GM20431 (cell line): ENCODE data around the gene TMEM184B.

Experiments
- in situ Hi-C: fragments of 300-500 bp; cut with MseI, MboI; formaldehyde crosslinking; loops from one replicate; pipeline ENCODE4 v1.15.0; 2020; ENCODE audit warnings: low sequenced_read_pairs; ENCODE audit not compliant: unreplicated experiment

Gene TMEM184B

GRCh38 chr22:38309614-38310517 lies 37.1 kb upstream of the TMEM184B start:
- in situ Hi-C loops: no loop called here

DNA sequence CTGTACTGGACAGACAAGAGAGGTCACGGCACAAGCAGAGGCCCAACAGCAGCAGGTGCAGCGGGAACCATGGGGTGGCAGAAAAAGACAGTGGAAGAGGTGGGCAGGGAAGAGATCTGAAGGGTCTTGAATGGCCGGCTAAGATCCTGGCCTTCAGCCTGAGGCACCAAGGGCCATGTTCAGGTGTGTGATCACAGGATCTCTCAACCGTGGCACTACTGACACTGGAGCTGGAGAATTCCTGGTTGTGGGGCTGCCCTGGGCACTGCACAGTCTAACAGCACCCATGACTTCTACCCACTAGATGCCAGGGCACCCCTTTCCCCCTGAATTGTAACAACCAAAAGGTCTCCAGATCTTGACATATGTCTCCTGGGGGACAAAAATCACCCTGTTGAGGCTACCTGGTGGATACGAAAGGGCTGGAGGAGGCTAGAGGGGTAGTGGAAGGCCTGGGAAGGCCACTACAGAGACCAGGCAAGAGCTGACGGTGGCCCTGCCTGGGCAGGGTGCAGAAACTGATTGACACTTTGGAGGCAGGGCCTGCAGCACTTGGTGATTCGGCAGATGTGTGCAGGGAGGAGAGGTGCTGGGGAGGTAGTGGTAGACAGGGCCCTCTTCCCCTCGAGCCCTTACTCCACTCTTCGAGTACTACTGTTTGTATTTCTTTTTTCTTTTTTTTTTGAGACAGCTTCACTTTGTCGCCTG lies 36.1 kb upstream of the TMEM184B start:
- in situ Hi-C loops: no loop called here

DNA sequence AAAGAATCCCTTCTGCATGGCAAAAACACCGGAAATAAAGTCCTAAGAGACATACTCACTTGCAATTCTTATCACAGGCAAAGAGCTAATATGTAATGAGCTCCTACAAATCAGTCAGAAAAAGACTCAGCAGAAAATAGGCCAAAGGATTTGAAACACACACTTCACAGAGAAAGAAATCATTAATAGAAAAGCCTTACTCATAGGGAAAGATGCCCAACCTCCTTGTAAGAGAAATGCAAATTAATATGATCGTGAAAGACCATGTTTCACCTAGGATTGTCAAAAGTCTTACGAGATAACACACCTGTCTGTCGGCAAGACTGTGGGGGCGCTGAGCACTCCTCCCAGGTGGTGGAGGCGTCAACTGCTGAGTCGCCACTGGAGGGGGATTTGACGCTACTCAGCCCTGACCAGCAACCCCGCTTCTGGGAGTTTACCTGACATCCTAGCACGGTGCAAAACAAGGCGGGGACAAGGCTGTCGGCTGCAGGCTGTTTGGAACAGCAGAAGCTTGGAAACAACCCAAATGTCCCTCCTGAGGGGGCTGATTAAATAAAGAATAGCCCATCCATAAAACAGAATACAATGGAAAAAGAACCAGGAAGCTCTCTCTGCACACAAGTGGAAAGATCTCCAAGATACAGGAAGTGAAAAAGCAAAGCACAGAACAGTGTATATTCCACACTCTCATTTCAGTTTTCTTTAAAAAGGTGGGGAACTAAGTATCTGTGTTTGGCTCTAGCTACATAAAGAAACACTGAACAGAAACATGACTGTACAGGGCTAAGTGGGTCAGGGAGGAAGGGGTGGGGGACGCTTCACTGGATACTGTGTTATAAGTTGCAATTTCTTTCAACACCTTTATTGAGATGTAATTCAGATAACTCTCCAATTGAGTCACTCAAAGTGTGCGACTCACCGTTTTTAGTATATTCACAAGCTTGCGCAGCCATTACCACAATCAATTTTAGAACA lies 33.0 kb upstream of the TMEM184B start:
- in situ Hi-C loops: no loop called here

GRCh38 chr22:38304526-38304925 lies 31.7 kb upstream of the TMEM184B start:
- in situ Hi-C loops: no loop called here

DNA sequence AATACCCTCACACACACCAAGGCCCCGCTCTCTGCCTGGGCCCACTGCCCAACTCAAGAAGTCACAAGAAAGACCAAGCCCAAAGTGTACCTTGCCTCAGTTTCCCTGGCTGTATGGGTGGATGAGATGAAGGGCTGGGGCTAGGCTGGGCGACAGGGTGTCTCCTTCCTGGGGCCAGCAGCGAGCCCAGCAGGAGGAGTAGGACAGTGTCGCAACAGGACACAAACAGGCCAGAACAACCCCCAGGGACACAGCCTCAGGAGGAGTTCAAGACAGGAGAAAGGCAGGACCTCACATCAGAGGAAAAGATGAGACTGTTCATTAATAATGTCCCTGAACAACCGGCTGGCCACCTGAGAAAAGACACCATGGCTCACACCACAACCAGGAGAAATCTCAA lies 31.2 kb upstream of the TMEM184B start:
- in situ Hi-C loops: no loop called here

- in situ Hi-C loops: no loop called here
Observed at GRCh38 chr22:38302906-38303305, 30.1 kb upstream of the TMEM184B start.

DNA sequence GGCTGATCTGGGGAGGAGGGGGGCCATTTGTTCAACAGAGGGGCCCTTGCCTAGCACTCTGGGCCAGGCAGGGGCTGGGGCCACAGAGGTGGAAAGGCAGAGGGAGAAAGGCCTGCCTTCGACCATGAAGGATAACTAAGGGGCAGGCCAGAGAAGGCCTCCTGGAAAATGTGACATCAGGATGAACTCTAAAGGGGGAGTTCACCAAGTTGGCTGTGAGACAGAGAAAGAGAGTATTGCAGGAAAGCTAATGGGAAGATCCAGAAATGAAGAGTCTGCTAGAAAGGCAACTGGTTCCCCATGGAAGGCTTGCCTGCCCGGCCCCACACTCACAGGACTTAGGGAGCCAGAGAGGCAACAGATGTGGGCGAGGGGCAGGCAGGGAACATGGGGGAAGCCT lies 28.1 kb upstream of the TMEM184B start:
- in situ Hi-C loops: no loop called here

DNA sequence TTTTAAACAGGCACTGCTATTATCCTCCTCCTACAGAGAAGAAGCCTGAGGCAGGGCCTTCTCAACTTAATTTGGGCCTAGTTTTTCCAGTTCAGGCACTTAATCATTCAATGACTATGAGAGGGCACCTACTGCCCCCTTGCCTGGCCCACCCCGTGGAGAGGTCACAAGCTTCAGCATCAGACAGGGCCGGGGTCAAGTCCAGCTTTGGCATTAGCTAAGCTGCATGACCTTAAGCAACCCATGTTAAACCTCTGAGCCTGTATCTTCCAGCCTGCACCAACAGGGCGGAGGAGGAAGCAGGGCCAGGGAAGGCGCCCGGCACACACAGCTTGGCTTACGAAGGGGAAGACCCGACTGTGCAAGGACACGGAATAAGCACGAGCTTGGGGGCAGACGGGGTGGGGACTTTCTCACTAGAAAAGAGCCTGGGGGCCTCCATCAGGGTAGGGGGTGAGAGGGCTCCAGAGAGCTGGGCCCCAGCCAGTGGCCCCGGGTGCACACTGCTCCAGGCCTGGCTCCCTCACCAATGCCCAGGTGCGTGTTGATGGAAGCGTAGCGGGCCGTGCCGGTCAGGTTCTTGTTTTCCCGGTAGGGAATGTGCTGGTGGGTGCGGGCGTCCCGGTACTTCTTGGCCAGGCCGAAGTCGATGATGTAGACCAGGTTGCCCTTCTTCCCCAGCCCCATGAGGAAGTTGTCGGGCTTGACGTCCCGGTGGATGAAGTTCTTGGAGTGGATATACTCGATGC lies 27.6 kb upstream of the TMEM184B start:
- in situ Hi-C loops: no loop called here

GRCh38 chr22:38299770-38300102 lies 26.9 kb upstream of the TMEM184B start:
- in situ Hi-C loops: no loop called here

DNA sequence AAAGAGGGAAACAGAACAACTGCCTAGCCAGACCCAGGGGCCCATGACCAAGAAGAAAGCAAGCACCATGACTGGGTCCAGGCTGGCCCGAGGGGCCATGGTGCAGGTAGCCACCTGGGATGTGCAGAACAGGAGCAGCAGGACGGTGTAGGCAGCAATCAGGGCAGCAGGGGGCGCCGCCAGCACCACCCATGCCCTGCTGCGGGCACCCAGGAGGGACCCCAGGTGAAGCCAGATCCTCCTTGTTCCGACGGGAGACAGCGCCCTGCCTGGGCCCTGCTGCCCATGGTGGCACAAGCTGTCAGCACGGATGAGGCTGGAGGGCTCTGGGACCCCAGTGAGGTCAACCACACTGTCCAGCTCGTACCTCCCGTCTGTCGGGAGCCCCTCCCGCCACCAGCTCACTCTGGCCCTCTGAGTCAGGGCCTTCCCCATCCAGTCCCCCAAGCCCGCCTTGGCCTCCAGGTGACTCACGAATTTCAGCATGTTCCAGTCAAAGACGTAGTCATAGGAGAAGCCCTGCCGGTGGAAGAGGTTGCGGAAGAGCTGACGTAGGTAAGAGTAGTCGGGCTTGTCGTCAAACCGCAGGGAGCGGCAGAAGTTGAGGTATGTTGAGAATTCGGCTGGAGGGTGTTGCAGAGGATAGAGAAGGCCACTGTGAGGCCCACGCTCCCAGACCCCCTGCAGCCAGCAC lies 25.6 kb upstream of the TMEM184B start:
- in situ Hi-C loops: no loop called here

- in situ Hi-C loops: no loop called here
Observed at GRCh38 chr22:38296372-38296771, 23.6 kb upstream of the TMEM184B start.

- in situ Hi-C loops: no loop called here
Observed at GRCh38 chr22:38295863-38296262, 23.1 kb upstream of the TMEM184B start.

- in situ Hi-C loops: no loop called here
Observed at GRCh38 chr22:38295339-38295738, 22.5 kb upstream of the TMEM184B start.

DNA sequence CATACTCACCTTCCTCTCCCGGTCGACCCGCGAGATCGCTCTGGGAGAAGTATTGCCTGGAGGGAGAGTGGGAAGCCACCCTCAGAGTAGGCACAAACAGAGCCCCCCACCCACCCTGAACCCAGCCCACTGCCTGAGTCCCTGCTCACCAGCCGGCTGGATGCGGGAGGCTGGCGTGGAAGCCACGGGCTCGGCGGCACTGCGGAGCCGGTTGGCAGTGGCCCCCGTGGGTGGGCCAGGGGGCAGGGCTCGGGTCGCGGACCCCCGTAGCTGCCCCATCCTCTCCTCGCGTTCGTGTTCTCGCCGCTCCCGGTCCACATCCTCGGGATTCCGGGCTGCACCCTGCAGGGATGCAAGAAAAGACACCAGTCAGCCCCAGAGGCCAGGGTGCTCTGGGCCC lies 21.4 kb upstream of the TMEM184B start:
- in situ Hi-C loops: no loop called here

GRCh38 chr22:38292694-38293093 lies 19.9 kb upstream of the TMEM184B start:
- in situ Hi-C loops: no loop called here

GRCh38 chr22:38291201-38291777 lies 18.5 kb upstream of the TMEM184B start:
- in situ Hi-C loops: no loop called here

DNA sequence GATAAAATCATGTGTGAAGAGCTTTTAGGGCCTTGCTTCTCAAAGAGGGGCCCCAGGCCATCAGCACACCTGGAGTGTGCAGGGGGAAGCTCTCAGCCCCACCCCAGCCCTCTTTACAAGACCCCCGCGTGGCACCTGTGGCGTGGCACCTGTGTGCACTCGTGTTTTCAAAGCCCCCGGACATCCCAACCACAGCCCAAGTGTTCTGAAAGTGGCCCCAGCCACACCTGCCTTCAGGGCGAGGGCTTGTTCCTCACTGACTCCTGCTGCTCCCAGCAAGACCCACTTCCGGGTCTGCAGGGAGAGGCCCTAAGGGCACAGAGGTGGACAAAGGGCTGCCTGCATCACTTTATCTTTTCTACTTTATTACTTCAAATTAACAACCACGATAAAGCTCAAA lies 17.5 kb upstream of the TMEM184B start:
- in situ Hi-C loops: no loop called here

DNA sequence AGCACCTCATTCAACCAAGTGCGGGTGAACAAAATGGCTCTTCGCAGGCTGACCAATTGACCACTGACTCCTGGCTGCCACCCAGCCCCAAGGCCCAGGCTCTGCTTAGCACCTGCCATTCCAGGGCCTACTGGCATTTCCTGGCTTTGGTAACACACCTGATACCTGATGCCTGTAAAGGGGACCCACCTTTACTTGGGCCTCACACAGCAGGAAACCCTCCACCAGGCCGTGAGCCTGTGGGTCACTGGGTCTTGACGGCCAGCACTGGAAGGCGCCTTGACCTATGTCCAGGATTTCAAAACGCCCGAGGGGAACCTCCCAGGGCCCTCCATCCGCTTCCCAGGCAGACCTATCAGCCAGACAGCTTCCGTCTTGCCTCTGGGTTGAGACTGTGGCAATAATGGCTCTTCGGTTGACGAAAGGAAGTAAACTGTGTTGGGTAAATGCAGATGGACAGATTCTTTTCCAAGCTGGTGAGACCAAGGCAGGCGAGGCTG lies 16.8 kb upstream of the TMEM184B start:
- in situ Hi-C loops: no loop called here
